Mesothelial cell of epicardium (in vitro differentiated cells): Measurements from ENCODE around the gene FILIP1. TPM values are rescaled to one million over a fixed set of nuclear protein-coding genes. Genes with fewer than 3 reads are reported as not detected.

Experiments
- DNase-seq, 2 experiments: peaks; one replicate each; pipeline ENCODE4 v3.0.0; 2021; ENCODE audit warnings: low spot score in 2 of 2; ENCODE audit not compliant: unreplicated experiment in 2 of 2
- H3K27ac Mint-ChIP-seq: 2 replicates; pipeline ENCODE4 v1.8.0; 2021; ENCODE audit warnings: mixed read lengths
- H3K27me3 Mint-ChIP-seq: 2 replicates; pipeline ENCODE4 v1.8.0; 2021; ENCODE audit warnings: low read depth, mixed read lengths
- H3K36me3 Mint-ChIP-seq: 2 replicates; pipeline ENCODE4 v1.8.0; 2021; ENCODE audit warnings: mixed read lengths
- H3K4me1 Mint-ChIP-seq: 2 replicates; pipeline ENCODE4 v1.8.0; 2021; ENCODE audit warnings: mixed read lengths
- H3K4me3 Mint-ChIP-seq: 2 replicates; pipeline ENCODE4 v1.8.0; 2021; ENCODE audit warnings: mild to moderate bottlenecking, moderate library complexity, mixed read lengths
- H3K9me3 Mint-ChIP-seq: 2 replicates; pipeline ENCODE4 v1.8.0; 2021; ENCODE audit warnings: mixed read lengths
- total RNA-seq: library from RNA; stranded (reverse); gene quantifications from 3 replicates; pipeline ENCODE4 v1.2.1, GENCODE V29; 2021
- TF ChIP-seq, protein P1 (sequence below): fragments of 200-600 bp; sonication (generic); IDR thresholded peaks from one replicate; pipeline ENCODE4 v1.5.0; 2021; ENCODE audit warnings: antibody characterized with exemption; ENCODE audit not compliant: unreplicated experiment

FILIP1 gene, protein sequence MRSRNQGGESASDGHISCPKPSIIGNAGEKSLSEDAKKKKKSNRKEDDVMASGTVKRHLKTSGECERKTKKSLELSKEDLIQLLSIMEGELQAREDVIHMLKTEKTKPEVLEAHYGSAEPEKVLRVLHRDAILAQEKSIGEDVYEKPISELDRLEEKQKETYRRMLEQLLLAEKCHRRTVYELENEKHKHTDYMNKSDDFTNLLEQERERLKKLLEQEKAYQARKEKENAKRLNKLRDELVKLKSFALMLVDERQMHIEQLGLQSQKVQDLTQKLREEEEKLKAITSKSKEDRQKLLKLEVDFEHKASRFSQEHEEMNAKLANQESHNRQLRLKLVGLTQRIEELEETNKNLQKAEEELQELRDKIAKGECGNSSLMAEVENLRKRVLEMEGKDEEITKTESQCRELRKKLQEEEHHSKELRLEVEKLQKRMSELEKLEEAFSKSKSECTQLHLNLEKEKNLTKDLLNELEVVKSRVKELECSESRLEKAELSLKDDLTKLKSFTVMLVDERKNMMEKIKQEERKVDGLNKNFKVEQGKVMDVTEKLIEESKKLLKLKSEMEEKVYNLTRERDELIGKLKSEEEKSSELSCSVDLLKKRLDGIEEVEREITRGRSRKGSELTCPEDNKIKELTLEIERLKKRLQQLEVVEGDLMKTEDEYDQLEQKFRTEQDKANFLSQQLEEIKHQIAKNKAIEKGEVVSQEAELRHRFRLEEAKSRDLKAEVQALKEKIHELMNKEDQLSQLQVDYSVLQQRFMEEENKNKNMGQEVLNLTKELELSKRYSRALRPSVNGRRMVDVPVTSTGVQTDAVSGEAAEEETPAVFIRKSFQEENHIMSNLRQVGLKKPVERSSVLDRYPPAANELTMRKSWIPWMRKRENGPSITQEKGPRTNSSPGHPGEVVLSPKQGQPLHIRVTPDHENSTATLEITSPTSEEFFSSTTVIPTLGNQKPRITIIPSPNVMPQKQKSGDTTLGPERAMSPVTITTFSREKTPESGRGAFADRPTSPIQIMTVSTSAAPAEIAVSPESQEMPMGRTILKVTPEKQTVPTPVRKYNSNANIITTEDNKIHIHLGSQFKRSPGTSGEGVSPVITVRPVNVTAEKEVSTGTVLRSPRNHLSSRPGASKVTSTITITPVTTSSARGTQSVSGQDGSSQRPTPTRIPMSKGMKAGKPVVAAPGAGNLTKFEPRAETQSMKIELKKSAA (N-terminal part only)
- total RNA-seq: 9.7 to 11.3 TPM (median 10.4 TPM) in 3 replicates

DNA sequence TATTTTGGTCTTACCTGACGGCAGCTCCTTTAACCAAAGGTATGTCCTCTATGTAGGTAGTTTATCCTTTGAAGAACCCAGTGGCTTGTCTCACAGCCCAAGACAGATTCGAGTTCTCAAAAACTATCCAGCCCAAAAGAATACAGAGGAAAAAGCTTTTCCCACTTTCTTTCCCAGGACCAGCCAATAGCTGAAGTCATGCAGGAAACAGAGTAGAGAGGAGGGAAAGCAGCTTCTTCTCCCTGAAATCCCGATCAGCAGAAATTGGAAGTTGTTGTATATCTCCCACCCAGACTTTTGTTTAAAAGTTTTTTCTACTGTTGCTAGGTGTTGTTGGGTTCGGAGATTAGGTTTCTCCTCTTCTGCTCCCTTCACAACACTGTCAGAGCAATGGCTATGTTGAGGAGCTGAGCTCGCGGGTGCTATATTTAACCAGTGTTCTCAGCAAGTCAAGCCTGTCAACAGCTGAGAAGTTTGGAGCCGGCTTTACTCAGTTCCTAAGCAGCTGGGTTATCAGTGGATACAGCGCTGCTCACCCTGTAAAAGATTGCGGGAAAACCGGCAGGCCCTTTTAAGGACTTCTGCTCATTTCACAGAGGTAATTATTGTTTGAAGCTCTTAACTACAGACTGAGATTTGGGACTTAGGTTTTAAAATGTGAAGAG lies at the start of gene FILIP1:
Gene FILIP1, minus strand, starts transcription at position 401 of the 665 bp plus-strand sequence. CDS start 78,828 bp downstream, outside the sequence.
- no peak for DNase-seq
- Mint-ChIP-seq H3K4me1 (peaks cover 73% of the 10 kb centered on the region), H3K36me3 (no peaks in the 10 kb centered on the region), H3K9me3 (no peaks in the 10 kb centered on the region), H3K4me3 (peak within 1 kb of the TSS; percentile 66), H3K27me3 (no peaks in the 10 kb centered on the region), H3K27ac (peak within 1 kb of the TSS; percentile 90)
- TF ChIP-seq, protein P1, sequence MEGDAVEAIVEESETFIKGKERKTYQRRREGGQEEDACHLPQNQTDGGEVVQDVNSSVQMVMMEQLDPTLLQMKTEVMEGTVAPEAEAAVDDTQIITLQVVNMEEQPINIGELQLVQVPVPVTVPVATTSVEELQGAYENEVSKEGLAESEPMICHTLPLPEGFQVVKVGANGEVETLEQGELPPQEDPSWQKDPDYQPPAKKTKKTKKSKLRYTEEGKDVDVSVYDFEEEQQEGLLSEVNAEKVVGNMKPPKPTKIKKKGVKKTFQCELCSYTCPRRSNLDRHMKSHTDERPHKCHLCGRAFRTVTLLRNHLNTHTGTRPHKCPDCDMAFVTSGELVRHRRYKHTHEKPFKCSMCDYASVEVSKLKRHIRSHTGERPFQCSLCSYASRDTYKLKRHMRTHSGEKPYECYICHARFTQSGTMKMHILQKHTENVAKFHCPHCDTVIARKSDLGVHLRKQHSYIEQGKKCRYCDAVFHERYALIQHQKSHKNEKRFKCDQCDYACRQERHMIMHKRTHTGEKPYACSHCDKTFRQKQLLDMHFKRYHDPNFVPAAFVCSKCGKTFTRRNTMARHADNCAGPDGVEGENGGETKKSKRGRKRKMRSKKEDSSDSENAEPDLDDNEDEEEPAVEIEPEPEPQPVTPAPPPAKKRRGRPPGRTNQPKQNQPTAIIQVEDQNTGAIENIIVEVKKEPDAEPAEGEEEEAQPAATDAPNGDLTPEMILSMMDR: no peak

DNA sequence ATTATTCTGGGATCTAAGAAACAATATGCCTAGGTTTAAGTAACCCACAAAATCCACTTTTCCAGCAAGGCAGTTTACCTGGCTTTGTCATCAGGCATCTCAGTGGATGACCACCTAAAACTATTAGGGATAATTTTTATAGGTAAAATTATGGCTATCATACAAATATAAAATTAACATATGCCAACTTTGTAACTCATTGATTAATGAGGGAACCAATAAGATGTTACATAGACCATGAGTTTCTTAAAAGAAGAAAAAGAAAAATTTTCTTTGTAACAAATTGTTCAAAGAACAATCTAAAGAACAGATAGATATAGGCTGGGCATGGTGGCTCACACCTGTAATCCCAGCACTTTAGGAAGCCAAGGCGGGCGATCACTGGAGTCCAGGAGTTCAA lies 49.7 kb upstream of the FILIP1 start:
- DNase-seq: no peak
- Mint-ChIP-seq H3K4me3 (no peak overlapping the region), H3K4me1 (peaks cover 16% of the 10 kb centered on the region), H3K27me3 (no peaks in the 10 kb centered on the region), H3K36me3 (no peaks in the 10 kb centered on the region), H3K9me3 (peaks cover 6% of the 10 kb centered on the region), H3K27ac (no peak overlapping the region)
- TF ChIP-seq, protein P1: no peak

DNA sequence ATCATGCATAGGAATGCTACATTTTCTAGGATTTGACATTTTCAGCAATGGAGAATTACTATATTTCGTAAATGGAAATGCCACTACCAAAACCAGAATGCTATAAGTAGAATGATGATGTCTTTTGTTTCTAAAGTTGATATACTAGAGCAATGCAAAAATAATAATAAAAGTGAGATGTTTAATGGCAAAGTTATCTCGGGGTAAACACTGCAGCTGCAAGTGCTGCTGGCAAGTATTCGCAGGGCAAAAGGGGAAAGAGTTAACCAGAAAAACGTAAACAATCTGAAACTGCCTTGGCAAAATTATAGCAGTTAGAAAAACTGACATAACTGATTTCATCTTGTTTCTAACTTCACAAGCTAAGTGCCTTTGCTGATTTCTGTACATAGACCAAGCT lies 45.5 kb upstream of the FILIP1 start:
- H3K4me3 Mint-ChIP-seq: no peak overlapping the region
- H3K27me3 Mint-ChIP-seq: no peaks in the 10 kb centered on the region
- peaks cover 4% of the 10 kb centered on the region for H3K4me1 Mint-ChIP-seq
- H3K27ac Mint-ChIP-seq: no peak overlapping the region
- H3K36me3 Mint-ChIP-seq: peaks cover 2% of the 10 kb centered on the region
- DNase-seq: no peak
- H3K9me3 Mint-ChIP-seq: peaks cover 18% of the 10 kb centered on the region
- TF ChIP-seq, protein P1: no peak

DNA sequence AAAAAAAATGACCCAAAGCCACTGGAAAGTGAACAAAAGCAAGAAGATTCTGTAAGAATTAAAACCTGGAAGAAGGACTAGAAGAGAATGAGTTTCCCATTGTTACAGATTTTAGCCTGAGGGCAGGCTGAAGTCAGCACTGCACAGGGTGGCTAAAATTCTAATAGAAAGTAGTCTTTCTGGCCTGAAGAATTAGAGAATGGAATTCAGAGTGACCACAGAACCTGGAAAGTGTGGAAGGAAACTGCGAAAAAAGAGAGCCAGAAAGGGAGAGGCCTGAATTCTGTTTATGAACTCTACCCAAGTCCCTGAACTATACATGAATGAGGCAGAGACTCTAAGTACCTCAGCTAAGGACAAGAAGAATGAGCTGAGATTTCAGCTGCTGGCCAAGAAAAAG lies 38.9 kb upstream of the FILIP1 start:
- DNase-seq: no peak
- TF ChIP-seq, protein P1: no peak
- H3K4me3 Mint-ChIP-seq: no peak overlapping the region
- peaks cover 32% of the 10 kb centered on the region for H3K4me1 Mint-ChIP-seq
- H3K27me3 Mint-ChIP-seq: no peaks in the 10 kb centered on the region
- H3K36me3 Mint-ChIP-seq: peaks cover 5% of the 10 kb centered on the region
- peak overlapping the region; percentile 30 for H3K27ac Mint-ChIP-seq
- H3K9me3 Mint-ChIP-seq: peaks cover 20% of the 10 kb centered on the region

DNA sequence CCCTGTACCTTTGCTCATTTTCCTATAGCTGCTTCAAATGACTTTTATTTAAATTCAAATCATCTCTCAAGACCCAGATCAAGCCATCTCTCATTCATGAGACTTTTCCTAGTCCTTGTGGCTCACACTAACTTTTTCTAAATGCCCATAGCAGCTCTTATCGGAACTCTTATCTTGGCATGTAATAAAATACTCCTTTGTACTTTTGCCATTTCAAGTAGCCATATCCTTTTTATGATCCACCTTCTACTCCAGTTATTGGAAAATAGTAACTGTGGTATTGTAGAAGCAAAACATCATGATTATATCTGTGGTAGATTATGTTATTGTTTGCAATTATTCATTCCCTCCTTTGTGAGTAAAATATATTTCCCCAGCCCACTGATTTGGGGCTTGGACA lies 37.6 kb upstream of the FILIP1 start:
- TF ChIP-seq, protein P1: no peak
- Mint-ChIP-seq H3K9me3 (peaks cover 20% of the 10 kb centered on the region), H3K4me3 (peak overlapping the region; percentile 9), H3K4me1 (peaks cover 32% of the 10 kb centered on the region), H3K27ac (peak overlapping the region; percentile 74), H3K27me3 (no peaks in the 10 kb centered on the region), H3K36me3 (peaks cover 5% of the 10 kb centered on the region)
- DNase-seq: no peak
